Fibroblast of lung (primary cell): ENCODE measurements around the gene PRR5L. TPM values are rescaled to one million over a fixed set of nuclear protein-coding genes. Genes with fewer than 3 reads are reported as not detected.
A peak's percentile ranks its signal among the peaks of the same experiment; 100 is the strongest.

Experiments used
- DNase-seq, 2 donors: peaks; one replicate each; pipeline versions ENCODE4 v3.0.0 to v3.0.0-alpha.2; 2010; ENCODE audit warnings: low read depth in 2 of 2
- H2AFZ ChIP-seq: 2 replicates; pipeline ENCODE4 v1.5.1; 2012; ENCODE audit warnings: low read length, control low read depth, inconsistent platforms
- H3K27ac ChIP-seq: 2 replicates; pipeline ENCODE4 v1.5.1; 2011; ENCODE audit warnings: low read length, control low read depth; ENCODE audit not compliant: insufficient read depth
- H3K27me3 ChIP-seq: 2 replicates; pipeline ENCODE4 v1.5.1; 2011; ENCODE audit warnings: mild to moderate bottlenecking, low read length; ENCODE audit not compliant: control insufficient read depth, insufficient read depth
- H3K36me3 ChIP-seq: 2 replicates; pipeline ENCODE4 v1.5.1; 2011; ENCODE audit warnings: low read length; ENCODE audit not compliant: control insufficient read depth, insufficient read depth
- H3K4me1 ChIP-seq: 2 replicates; pipeline ENCODE4 v1.5.1; 2011; ENCODE audit warnings: low read length; ENCODE audit not compliant: control insufficient read depth, insufficient read depth; ENCODE audit errors: extremely low read depth
- H3K4me2 ChIP-seq: 2 replicates; pipeline ENCODE4 v1.5.1; 2011; ENCODE audit warnings: low read length, control low read depth; ENCODE audit not compliant: insufficient read depth; ENCODE audit errors: extremely low read depth
- H3K4me3 ChIP-seq, 4 experiments: fragments of 200-600 bp in 1 of 4; sonication (generic) in 1 of 4; replicated peaks in 1 of 4; 2 replicates each; pipeline ENCODE4 v1.5.1; 2011 to 2016; ENCODE audit warnings: low read length in 4 of 4, low read depth in 3 of 4, mild to moderate bottlenecking in 3 of 4, control low read depth in 2 of 4, inconsistent platforms in 1 of 4, mixed read lengths in 1 of 4; ENCODE audit not compliant: insufficient read depth in 1 of 4; ENCODE audit errors: control extremely low read depth in 1 of 4
- H3K79me2 ChIP-seq: 2 replicates; pipeline ENCODE4 v1.5.1; 2012; ENCODE audit warnings: mild to moderate bottlenecking, low read length, inconsistent platforms; ENCODE audit not compliant: control insufficient read depth, insufficient read depth
- H3K9ac ChIP-seq: 2 replicates; pipeline ENCODE4 v1.5.1; 2011; ENCODE audit warnings: mild to moderate bottlenecking, low read length, control low read depth; ENCODE audit not compliant: insufficient read depth
- H3K9me3 ChIP-seq: 2 replicates; pipeline ENCODE4 v1.5.1; 2012; ENCODE audit warnings: low read depth, low read length; ENCODE audit not compliant: control insufficient read depth, insufficient read depth
- H4K20me1 ChIP-seq: 2 replicates; pipeline ENCODE4 v1.5.1; 2011; ENCODE audit warnings: low read length; ENCODE audit not compliant: control insufficient read depth, insufficient read depth; ENCODE audit errors: extremely low read depth
- EZH2 ChIP-seq: IDR thresholded peaks from 2 replicates; pipeline ENCODE4 v1.5.1; 2012; ENCODE audit warnings: low read length, control low read depth, mild to moderate bottlenecking; ENCODE audit errors: missing control alignments
- polyA plus RNA-seq, 2 donors: library from polyadenylated mRNA; depleted of rRNA in 1 of 2; stranded (reverse) in 1 of 2; unstranded in 1 of 2; fragments of >200 nt; gene quantifications; 2 replicates each; pipeline ENCODE4 v1.2.1, GENCODE V29; 2011 to 2012; ENCODE audit warnings: missing spikeins in 1 of 2
- total RNA-seq: library from RNA; depleted of rRNA; stranded (reverse); fragments of >200 nt; gene quantifications from 2 replicates; pipeline ENCODE4 v1.2.1, GENCODE V29; 2014
- TF ChIP-seq, protein P1 (sequence below), 2 donors: IDR thresholded peaks in 1 of 2; conservative IDR thresholded peaks in 1 of 2; 1 replicate in 1 of 2; 2 replicates in 1 of 2; pipeline ENCODE4 v1.5.1; 2011 to 2012; ENCODE audit warnings: low read length in 2 of 2, control low read depth in 1 of 2, inconsistent platforms in 1 of 2, low read depth in 1 of 2, mild to moderate bottlenecking in 1 of 2

The PRR5L gene
- total and polyA plus RNA-seq, 2 donors (not counting 1 experiment from before 2014, with no cell fraction given): 2.8 to 6.3 TPM

DNA sequence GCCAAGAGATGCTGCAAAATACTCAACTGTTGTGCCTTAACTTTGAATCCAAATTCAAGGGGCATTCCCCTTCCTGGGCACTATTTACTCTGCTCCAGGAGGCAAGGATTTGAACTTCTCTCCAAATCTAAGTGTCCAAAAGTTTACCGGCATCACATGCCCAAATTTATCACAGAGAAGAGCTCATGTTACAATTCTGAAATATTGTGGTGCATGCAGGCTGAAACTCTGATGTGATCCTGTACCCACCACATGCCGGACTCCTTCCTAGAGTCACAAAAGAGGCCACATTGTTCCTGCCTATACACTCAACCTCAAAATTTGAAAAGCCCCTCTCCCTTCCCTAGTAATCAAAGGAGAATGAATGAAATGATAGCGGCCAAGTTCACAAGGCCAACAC lies 212.7 kb downstream of the PRR5L start:
- H3K4me3 ChIP-seq: peak overlapping the region; percentile 79 to 98 (median 94)
- H3K9ac ChIP-seq: peak overlapping the region; percentile 44
- H3K9me3 ChIP-seq: no peaks in the 10 kb centered on the region
- peaks cover 2% of the 10 kb centered on the region for H3K4me1 ChIP-seq
- no peaks in the 10 kb centered on the region for H3K36me3 ChIP-seq
- H3K4me2 ChIP-seq: peak overlapping the region; percentile 87
- H3K79me2 ChIP-seq: peaks cover 38% of the 10 kb centered on the region
- no peaks in the 10 kb centered on the region for H3K27me3 ChIP-seq
- H2AFZ ChIP-seq: no peak overlapping the region
- DNase-seq: peak in 1 of 2 donors; percentile 17
- peak overlapping the region; percentile 90 for H3K27ac ChIP-seq
- TF ChIP-seq, protein P1, sequence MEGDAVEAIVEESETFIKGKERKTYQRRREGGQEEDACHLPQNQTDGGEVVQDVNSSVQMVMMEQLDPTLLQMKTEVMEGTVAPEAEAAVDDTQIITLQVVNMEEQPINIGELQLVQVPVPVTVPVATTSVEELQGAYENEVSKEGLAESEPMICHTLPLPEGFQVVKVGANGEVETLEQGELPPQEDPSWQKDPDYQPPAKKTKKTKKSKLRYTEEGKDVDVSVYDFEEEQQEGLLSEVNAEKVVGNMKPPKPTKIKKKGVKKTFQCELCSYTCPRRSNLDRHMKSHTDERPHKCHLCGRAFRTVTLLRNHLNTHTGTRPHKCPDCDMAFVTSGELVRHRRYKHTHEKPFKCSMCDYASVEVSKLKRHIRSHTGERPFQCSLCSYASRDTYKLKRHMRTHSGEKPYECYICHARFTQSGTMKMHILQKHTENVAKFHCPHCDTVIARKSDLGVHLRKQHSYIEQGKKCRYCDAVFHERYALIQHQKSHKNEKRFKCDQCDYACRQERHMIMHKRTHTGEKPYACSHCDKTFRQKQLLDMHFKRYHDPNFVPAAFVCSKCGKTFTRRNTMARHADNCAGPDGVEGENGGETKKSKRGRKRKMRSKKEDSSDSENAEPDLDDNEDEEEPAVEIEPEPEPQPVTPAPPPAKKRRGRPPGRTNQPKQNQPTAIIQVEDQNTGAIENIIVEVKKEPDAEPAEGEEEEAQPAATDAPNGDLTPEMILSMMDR (conservative IDR thresholded peaks at IDR 0.05 in 1 of 2, IDR thresholded peaks at IDR 0.05 in 1 of 2; ENCODE audit: low read depth in 1 of 2, low read length in 2 of 2): no peak
- no peak for TF ChIP-seq EZH2
- no peaks in the 10 kb centered on the region for H4K20me1 ChIP-seq

DNA sequence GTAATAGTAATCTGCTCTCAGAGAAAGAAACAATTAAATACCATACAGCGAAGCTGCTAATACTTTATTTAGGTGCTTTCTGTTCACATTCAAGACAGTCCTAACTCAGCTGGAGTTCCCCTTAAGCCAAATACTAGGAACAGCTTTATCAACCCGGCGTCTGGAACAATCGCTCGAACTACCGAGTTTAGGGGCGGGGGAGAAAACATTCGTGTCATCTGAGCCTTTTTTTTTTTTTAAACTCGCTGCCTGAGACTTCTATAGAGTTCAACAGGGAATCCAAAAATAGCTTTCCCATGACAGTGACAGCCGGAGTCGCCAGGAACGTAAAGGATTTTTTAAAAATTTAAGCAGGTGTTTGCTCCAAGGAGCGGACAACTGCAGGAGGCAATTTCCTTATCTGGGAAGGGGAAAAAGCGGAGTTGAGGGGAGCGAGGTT lies 213.1 kb downstream of the PRR5L start:
- peak overlapping the region; percentile 87 for H3K4me2 ChIP-seq
- peak; percentile 27 to 57 for DNase-seq
- H4K20me1 ChIP-seq: no peaks in the 10 kb centered on the region
- H3K4me3 ChIP-seq: peak overlapping the region; percentile 79 to 98 (median 94)
- no peaks in the 10 kb centered on the region for H3K9me3 ChIP-seq
- H3K79me2 ChIP-seq: peaks cover 34% of the 10 kb centered on the region
- no peak overlapping the region for H2AFZ ChIP-seq
- TF ChIP-seq EZH2: no peak
- TF ChIP-seq, protein P1 (conservative IDR thresholded peaks at IDR 0.05 in 1 of 2, IDR thresholded peaks at IDR 0.05 in 1 of 2; ENCODE audit: low read depth in 1 of 2, low read length in 2 of 2): no peak
- H3K27me3 ChIP-seq: no peaks in the 10 kb centered on the region
- H3K9ac ChIP-seq: peak overlapping the region; percentile 93
- peaks cover 2% of the 10 kb centered on the region for H3K4me1 ChIP-seq
- H3K27ac ChIP-seq: peak overlapping the region; percentile 90
- H3K36me3 ChIP-seq: no peaks in the 10 kb centered on the region

DNA sequence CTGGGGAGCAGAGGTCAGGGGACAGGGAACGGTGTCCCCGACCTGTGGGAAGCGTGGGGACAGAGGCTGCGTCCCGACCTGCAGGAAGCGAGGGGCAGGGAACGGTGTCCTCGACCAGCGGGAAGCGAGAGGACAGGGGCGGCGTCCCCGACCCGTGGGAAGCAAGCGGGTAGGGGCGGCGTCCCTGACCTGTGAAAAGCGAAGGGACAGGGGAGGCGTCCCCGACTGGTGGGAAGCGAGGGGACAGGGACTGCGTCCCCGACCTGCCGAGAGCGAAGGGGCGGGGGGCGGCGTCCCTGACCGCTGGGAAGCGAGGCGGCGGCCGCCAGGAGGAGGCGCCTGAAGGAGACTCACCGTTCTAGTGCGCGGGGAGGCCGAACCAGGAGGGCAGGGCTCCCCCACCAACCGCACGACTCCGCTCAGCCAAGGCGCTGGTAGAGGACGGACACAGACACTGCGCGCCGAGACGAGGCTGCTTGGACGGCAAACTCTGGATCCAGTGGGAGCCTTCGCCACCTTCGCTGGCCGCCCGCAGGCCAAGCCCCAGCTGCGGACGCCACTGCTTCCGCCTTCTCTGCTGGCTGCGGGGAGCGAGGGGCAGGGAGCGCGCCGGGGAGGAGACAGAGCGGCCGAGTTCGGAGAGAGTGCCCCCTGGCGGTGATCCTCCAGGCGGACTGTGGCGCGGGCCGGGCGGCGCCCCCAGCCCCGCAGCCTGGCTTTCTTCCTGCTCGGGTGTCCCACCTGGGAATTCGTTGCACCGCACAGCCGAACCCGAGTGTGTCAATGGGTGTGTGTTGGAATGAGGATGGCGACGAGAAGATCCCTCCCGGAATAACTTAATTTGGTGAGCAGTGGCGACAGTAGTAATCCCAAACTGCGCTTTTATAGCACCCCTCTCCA lies 213.9 kb downstream of the PRR5L start, which contains the start of gene TRAF6:
TRAF6 (minus strand) TSS at position 579 of the 900 bp plus-strand sequence. CDS start 8,757 bp downstream, outside the sequence.
- Histone ChIP-seq H3K9me3 (no peaks in the 10 kb centered on the region), H3K27me3 (no peaks in the 10 kb centered on the region), H2AFZ (peak within 1 kb of the TSS; percentile 98), H4K20me1 (no peaks in the 10 kb centered on the region), H3K4me3 (peak within 1 kb of the TSS; percentile 79 to 98 (median 94)), H3K9ac (peak within 1 kb of the TSS; percentile 93), H3K27ac (peak within 1 kb of the TSS; percentile 90), H3K79me2 (peaks cover 33% of the 10 kb centered on the region), H3K36me3 (no peaks in the 10 kb centered on the region), H3K4me2 (peak within 1 kb of the TSS; percentile 97), H3K4me1 (peaks cover 2% of the 10 kb centered on the region)
- TF ChIP-seq, protein P1 (conservative IDR thresholded peaks at IDR 0.05 in 1 of 2, IDR thresholded peaks at IDR 0.05 in 1 of 2; ENCODE audit: low read depth in 1 of 2, low read length in 2 of 2): peak; percentile 69
- no peak for TF ChIP-seq EZH2
- DNase-seq: peak; percentile 81 to 85
